ENCODE measurements around the gene TOM1L2.

The TOM1L2 gene

DNA sequence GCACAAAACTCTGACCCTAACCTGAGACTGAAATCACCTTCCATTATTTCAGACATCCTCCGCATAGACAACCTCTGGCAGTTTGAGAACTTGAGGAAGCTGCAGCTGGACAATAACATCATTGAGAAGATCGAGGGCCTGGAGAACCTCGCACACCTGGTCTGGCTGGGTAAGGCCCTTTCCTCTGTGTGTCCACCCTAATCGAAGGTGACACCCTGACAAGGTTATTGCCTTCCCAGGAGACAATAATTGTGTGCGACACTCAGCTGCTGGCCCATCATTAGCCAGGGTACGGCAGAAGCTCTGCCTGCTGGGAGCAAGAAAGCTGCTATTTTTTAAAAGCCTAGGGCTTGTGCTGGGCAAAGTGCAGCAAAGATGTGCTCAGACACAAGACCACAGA is 11.6 kb upstream of the TOM1L2 start:
- TF ChIP-seq RAD21 (IDR thresholded peaks at IDR 0.05; ENCODE audit: low read depth) (no peak), YY1 (IDR thresholded peaks at IDR 0.05; ENCODE audit: low read depth) (no peak), CREB1 (IDR thresholded peaks at IDR 0.05; ENCODE audit: low read depth) (no peak), FOXM1 (IDR thresholded peaks at IDR 0.05; ENCODE audit: borderline replicate concordance, low read depth) (no peak), EGR1 (IDR thresholded peaks at IDR 0.05) (no peak), TAF1 (IDR thresholded peaks at IDR 0.05; ENCODE audit: low read depth) (no peak), TCF12 (IDR thresholded peaks at IDR 0.05; ENCODE audit: low read depth) (no peak)

DNA sequence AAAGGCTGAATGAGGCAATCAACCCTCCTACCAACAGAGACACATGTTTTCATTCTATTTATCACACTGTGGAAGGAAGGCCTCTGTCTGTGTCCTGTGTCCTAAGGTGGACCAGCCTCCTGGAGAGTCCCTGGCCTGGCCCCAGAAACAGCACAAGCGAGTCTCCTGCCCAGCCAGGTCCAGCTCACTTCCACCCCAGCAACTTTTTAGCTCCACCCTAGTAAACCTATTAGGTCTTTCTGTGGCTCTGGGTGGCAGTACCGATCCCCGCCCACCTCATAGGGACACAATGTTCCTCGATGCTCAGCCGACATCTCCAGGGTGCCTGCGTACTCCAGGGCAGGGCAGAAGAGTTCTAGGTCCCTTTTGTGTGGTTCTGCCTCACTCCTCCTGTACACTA is 11.2 kb upstream of the TOM1L2 start:
- no peak for TF ChIP-seq TEAD4 (IDR thresholded peaks at IDR 0.05)
- TF ChIP-seq, protein P1, sequence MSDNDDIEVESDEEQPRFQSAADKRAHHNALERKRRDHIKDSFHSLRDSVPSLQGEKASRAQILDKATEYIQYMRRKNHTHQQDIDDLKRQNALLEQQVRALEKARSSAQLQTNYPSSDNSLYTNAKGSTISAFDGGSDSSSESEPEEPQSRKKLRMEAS (IDR thresholded peaks at IDR 0.05) = no peak

DNA sequence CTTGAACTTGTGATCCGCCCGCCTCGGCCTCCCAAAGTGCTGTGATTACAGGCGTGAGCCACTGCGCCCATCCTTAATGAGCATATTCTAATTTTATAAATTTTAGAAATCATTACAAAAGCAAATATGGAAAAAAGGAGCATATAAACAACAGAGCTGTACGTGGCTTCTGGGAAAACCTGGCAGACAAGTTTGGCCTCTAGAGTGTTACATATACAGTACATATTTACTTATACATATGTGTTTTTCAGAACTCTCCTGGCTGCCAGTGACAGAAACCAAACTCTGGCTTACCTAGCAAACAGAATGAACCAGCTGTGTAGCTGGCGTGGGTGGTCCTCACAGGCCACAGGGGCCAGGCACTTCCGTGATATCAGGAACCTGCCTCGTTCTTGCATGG is 10.6 kb upstream of the TOM1L2 start:
- no peak for TF ChIP-seq FOXM1 (IDR thresholded peaks at IDR 0.05; ENCODE audit: borderline replicate concordance, low read depth)
- no peak for TF ChIP-seq EGR1 (IDR thresholded peaks at IDR 0.05)
- TF ChIP-seq, protein P1 (IDR thresholded peaks at IDR 0.05) = no peak

DNA sequence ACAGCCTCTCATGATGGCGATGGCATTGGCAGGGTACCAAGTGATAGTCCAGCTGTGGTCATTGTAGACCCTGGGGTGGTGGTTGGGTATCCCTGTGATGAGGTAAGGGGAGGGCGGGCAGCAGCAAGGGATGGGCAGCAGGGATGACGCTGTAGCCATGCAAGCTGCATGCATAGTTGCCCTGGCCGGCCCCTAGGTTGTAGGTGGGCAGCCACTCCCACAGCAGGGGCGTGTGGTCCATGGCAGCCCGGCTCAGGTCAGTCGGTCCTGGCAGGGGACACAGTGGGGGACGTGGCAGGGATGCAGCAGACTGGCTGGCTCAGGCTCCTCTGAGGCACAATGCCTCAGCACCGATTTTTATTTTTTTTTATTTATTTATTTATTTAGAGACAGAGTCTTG is 9.1 kb upstream of the TOM1L2 start:
- TF ChIP-seq TAF1 (IDR thresholded peaks at IDR 0.05; ENCODE audit: low read depth) = no peak
- TF ChIP-seq CREB1 (IDR thresholded peaks at IDR 0.05; ENCODE audit: low read depth) = no peak
- no peak for TF ChIP-seq TEAD4 (IDR thresholded peaks at IDR 0.05)
- TF ChIP-seq EGR1 (IDR thresholded peaks at IDR 0.05) = no peak
- no peak for TF ChIP-seq YY1 (IDR thresholded peaks at IDR 0.05; ENCODE audit: low read depth)
- TF ChIP-seq, protein P1 (IDR thresholded peaks at IDR 0.05) = no peak
- no peak for TF ChIP-seq EP300 (IDR thresholded peaks at IDR 0.05; ENCODE audit: borderline replicate concordance)
- no peak for TF ChIP-seq CEBPB (IDR thresholded peaks at IDR 0.05)
- no peak for TF ChIP-seq TCF12 (IDR thresholded peaks at IDR 0.05; ENCODE audit: low read depth)
- TF ChIP-seq, protein P2, sequence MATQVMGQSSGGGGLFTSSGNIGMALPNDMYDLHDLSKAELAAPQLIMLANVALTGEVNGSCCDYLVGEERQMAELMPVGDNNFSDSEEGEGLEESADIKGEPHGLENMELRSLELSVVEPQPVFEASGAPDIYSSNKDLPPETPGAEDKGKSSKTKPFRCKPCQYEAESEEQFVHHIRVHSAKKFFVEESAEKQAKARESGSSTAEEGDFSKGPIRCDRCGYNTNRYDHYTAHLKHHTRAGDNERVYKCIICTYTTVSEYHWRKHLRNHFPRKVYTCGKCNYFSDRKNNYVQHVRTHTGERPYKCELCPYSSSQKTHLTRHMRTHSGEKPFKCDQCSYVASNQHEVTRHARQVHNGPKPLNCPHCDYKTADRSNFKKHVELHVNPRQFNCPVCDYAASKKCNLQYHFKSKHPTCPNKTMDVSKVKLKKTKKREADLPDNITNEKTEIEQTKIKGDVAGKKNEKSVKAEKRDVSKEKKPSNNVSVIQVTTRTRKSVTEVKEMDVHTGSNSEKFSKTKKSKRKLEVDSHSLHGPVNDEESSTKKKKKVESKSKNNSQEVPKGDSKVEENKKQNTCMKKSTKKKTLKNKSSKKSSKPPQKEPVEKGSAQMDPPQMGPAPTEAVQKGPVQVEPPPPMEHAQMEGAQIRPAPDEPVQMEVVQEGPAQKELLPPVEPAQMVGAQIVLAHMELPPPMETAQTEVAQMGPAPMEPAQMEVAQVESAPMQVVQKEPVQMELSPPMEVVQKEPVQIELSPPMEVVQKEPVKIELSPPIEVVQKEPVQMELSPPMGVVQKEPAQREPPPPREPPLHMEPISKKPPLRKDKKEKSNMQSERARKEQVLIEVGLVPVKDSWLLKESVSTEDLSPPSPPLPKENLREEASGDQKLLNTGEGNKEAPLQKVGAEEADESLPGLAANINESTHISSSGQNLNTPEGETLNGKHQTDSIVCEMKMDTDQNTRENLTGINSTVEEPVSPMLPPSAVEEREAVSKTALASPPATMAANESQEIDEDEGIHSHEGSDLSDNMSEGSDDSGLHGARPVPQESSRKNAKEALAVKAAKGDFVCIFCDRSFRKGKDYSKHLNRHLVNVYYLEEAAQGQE (IDR thresholded peaks at IDR 0.05; ENCODE audit: low read depth) = no peak
- TF ChIP-seq, protein P3, sequence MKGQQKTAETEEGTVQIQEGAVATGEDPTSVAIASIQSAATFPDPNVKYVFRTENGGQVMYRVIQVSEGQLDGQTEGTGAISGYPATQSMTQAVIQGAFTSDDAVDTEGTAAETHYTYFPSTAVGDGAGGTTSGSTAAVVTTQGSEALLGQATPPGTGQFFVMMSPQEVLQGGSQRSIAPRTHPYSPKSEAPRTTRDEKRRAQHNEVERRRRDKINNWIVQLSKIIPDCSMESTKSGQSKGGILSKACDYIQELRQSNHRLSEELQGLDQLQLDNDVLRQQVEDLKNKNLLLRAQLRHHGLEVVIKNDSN (IDR thresholded peaks at IDR 0.05) = no peak
- TF ChIP-seq RAD21 (IDR thresholded peaks at IDR 0.05; ENCODE audit: low read depth) = no peak
- no peak for TF ChIP-seq ZBTB7A (IDR thresholded peaks at IDR 0.05; ENCODE audit: low read depth)

DNA sequence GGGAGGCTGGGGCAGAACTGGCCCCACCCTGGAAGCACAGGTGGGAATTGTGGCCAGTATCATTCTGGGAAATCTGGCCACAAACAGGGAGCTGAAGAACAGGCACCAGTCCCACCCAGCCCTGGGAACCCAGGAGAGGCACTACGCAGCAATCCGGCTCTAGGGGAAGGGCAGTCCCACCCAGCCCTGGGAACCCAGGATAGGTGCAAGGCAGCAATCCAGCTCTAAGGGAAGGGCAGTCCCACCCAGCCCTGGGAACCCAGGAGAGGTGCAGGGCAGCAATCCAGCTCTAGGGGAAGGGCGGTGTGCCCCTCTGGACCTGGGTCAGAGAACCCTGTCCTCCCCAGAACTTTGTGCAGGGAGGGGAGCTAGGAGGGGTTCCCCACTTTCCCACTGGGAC is 7.6 kb upstream of the TOM1L2 start:
- TF ChIP-seq EGR1 (IDR thresholded peaks at IDR 0.05) (no peak), ZBTB7A (IDR thresholded peaks at IDR 0.05; ENCODE audit: low read depth) (no peak), FOXM1 (IDR thresholded peaks at IDR 0.05; ENCODE audit: borderline replicate concordance, low read depth) (no peak), TEAD4 (IDR thresholded peaks at IDR 0.05) (no peak), CREB1 (IDR thresholded peaks at IDR 0.05; ENCODE audit: low read depth) (no peak), CEBPB (IDR thresholded peaks at IDR 0.05) (no peak), RAD21 (IDR thresholded peaks at IDR 0.05; ENCODE audit: low read depth) (no peak), TCF12 (IDR thresholded peaks at IDR 0.05; ENCODE audit: low read depth) (no peak), TAF1 (IDR thresholded peaks at IDR 0.05; ENCODE audit: low read depth) (no peak), YY1 (IDR thresholded peaks at IDR 0.05; ENCODE audit: low read depth) (no peak), NFIC (IDR thresholded peaks at IDR 0.05) (no peak)
- TF ChIP-seq, protein P3 (IDR thresholded peaks at IDR 0.05) = no peak
- TF ChIP-seq, protein P1 (IDR thresholded peaks at IDR 0.05) = no peak
- TF ChIP-seq, protein P2 (IDR thresholded peaks at IDR 0.05; ENCODE audit: low read depth) = no peak

Measured in Ishikawa (cell line).